WTC11 (cell line): ENCODE results near the gene MAP3K21. TPM values are rescaled to one million over a fixed set of nuclear protein-coding genes. Genes with fewer than 3 reads are reported as not detected.

Experiments used
- ATAC-seq: fragments of 200-7000 bp; cut with Tn5 transposase; 2 replicates; pipeline ENCODE4 v1.10.0; 2021; ENCODE audit warnings: mild to moderate bottlenecking, moderate library complexity
- CTCF ChIA-PET: fragments of 300-600 bp; sonication (Branson Sonifier 250); formaldehyde crosslinking; loops from one replicate; lab custom pipeline; 2021; ENCODE audit warnings: antibody characterized with exemption; lab: Charles Lee
- POLR2A ChIA-PET: fragments of 350-600 bp; sonication (Branson Sonifier 250); formaldehyde crosslinking; loops from one replicate; lab custom pipeline; 2021; ENCODE audit warnings: antibody characterized with exemption; lab: Charles Lee
- DNase-seq: peaks from one replicate; pipeline ENCODE4 v3.0.0; 2021; ENCODE audit warnings: low spot score
- H3K27ac Mint-ChIP-seq: 2 replicates; pipeline ENCODE4 v1.8.0; 2021; ENCODE audit warnings: mixed read lengths
- H3K27me3 Mint-ChIP-seq: 2 replicates; pipeline ENCODE4 v1.8.0; 2021; ENCODE audit warnings: low read depth, mild to moderate bottlenecking, moderate library complexity, mixed read lengths
- H3K36me3 Mint-ChIP-seq: 2 replicates; pipeline ENCODE4 v1.8.0; 2021; ENCODE audit warnings: mixed read lengths
- H3K4me1 Mint-ChIP-seq: 2 replicates; pipeline ENCODE4 v1.8.0; 2022; ENCODE audit warnings: mixed read lengths
- H3K4me3 Mint-ChIP-seq: 2 replicates; pipeline ENCODE4 v1.8.0; 2021; ENCODE audit warnings: mild to moderate bottlenecking, moderate library complexity, mixed read lengths
- H3K9me3 Mint-ChIP-seq: 2 replicates; pipeline ENCODE4 v1.8.0; 2021; ENCODE audit warnings: mixed read lengths
- GABPB1 ChIP-seq: sonication (generic); formaldehyde crosslinking; IDR thresholded peaks from 2 replicates; pipeline ENCODE4 v1.8.1; 2023; ENCODE audit warnings: mild to moderate bottlenecking, missing genetic modification reagents
- GTF2I ChIP-seq: fragments of 250-450 bp; sonication (Bioruptor Pico); conservative IDR thresholded peaks from 2 replicates; pipeline ENCODE4 v1.4.0; 2021; ENCODE audit warnings: mild to moderate bottlenecking
- HMGXB4 ChIP-seq: sonication (generic); formaldehyde crosslinking; IDR thresholded peaks from 2 replicates; pipeline ENCODE4 v1.8.1; 2023; ENCODE audit warnings: mild to moderate bottlenecking, moderate library complexity, missing genetic modification reagents
- JUN ChIP-seq: sonication (generic); formaldehyde crosslinking; IDR thresholded peaks from 2 replicates; pipeline ENCODE4 v1.8.0; 2023; ENCODE audit warnings: mild to moderate bottlenecking, missing genetic modification reagents
- KAT7 ChIP-seq: sonication (generic); formaldehyde crosslinking; IDR thresholded peaks from 2 replicates; pipeline ENCODE4 v1.8.1; 2023; ENCODE audit warnings: missing genetic modification reagents, mild to moderate bottlenecking, borderline replicate concordance
- NFATC4 ChIP-seq: fragments of 250-450 bp; sonication (Bioruptor Pico); IDR thresholded peaks from 2 replicates; pipeline ENCODE4 v1.9.0; 2021; ENCODE audit warnings: mild to moderate bottlenecking
- NFYB ChIP-seq: sonication (generic); formaldehyde crosslinking; conservative IDR thresholded peaks from 2 replicates; pipeline ENCODE4 v1.8.0; 2022; ENCODE audit warnings: low read depth, missing genetic modification reagents
- NR1H2 ChIP-seq: sonication (generic); formaldehyde crosslinking; IDR thresholded peaks from 2 replicates; pipeline ENCODE4 v1.9.0; 2021; ENCODE audit warnings: mild to moderate bottlenecking, moderate library complexity, missing genetic modification reagents
- ZBTB21 ChIP-seq: sonication (generic); formaldehyde crosslinking; IDR thresholded peaks from 2 replicates; pipeline ENCODE4 v1.8.1; 2023; ENCODE audit warnings: mild to moderate bottlenecking, missing genetic modification reagents, borderline replicate concordance
- ZMAT4 ChIP-seq: fragments of 250-450 bp; sonication (Bioruptor Pico); IDR thresholded peaks from 2 replicates; pipeline ENCODE4 v1.9.0; 2021; ENCODE audit warnings: mild to moderate bottlenecking
- ZNF232 ChIP-seq: sonication (generic); formaldehyde crosslinking; IDR thresholded peaks from 2 replicates; pipeline ENCODE4 v1.8.0; 2022; ENCODE audit warnings: mild to moderate bottlenecking, missing genetic modification reagents
- ZNF281 ChIP-seq: sonication (generic); formaldehyde crosslinking; IDR thresholded peaks from 2 replicates; pipeline ENCODE4 v1.8.0; 2023; ENCODE audit warnings: mild to moderate bottlenecking, missing genetic modification reagents
- ZNF423 ChIP-seq: fragments of 250-450 bp; sonication (Bioruptor Pico); IDR thresholded peaks from 2 replicates; pipeline ENCODE4 v2.1.2; 2022; ENCODE audit warnings: mild to moderate bottlenecking, moderate library complexity
- total RNA-seq: library from RNA; stranded (reverse); gene quantifications from 3 replicates; pipeline ENCODE4 v1.2.3, GENCODE V29; 2021
- TF ChIP-seq, protein P1 (sequence below): sonication (generic); formaldehyde crosslinking; IDR thresholded peaks from 2 replicates; pipeline ENCODE4 v1.8.0; 2023; ENCODE audit warnings: missing genetic modification reagents
- TF ChIP-seq, protein P2 (sequence below): sonication (generic); formaldehyde crosslinking; IDR thresholded peaks from 2 replicates; pipeline ENCODE4 v1.8.1; 2023; ENCODE audit warnings: mild to moderate bottlenecking, missing genetic modification reagents, moderate library complexity
- TF ChIP-seq, protein P3 (sequence below): sonication (generic); formaldehyde crosslinking; IDR thresholded peaks from 2 replicates; pipeline ENCODE4 v1.8.1; 2023; ENCODE audit warnings: mild to moderate bottlenecking, missing genetic modification reagents, moderate library complexity

MAP3K21 gene
- total RNA-seq, 1 experiment from 2014 or later, result 24.0 TPM

DNA sequence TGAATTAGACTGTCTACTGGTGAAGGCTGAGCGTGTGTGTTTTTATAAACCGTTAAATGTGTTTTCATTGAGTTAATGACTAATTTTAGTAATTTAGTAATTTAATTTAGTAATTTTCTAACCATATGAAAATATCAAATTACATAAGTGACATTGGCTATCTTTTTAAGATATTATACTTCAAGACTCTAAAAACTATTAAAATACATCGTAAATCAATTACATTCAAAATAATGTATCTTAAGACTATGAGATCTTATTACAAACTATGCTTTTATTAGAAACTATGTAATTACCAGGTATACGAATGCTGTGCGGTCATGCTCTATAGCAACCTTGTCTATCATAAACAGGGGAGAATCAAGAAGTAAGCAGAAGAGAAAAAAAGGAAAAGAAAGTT lies 21.6 kb downstream of the MAP3K21 start:
- DNase-seq (no peak), ATAC-seq (no peak)
- H3K27me3 Mint-ChIP-seq, result no peaks in the 10 kb centered on the region
- peaks cover 23% of the 10 kb centered on the region for H3K4me1 Mint-ChIP-seq
- ChIA-PET CTCF (no interaction called here), POLR2A (no interaction called here)
- no peak overlapping the region for H3K27ac Mint-ChIP-seq
- peaks cover 16% of the 10 kb centered on the region for H3K9me3 Mint-ChIP-seq
- no peak for TF ChIP-seq ZNF281 (CRISPR knock-in tag)
- no peak for TF ChIP-seq GABPB1 (CRISPR knock-in tag)
- TF ChIP-seq JUN (CRISPR knock-in tag), result no peak
- TF ChIP-seq KAT7 (CRISPR knock-in tag), result no peak
- TF ChIP-seq, protein P1, sequence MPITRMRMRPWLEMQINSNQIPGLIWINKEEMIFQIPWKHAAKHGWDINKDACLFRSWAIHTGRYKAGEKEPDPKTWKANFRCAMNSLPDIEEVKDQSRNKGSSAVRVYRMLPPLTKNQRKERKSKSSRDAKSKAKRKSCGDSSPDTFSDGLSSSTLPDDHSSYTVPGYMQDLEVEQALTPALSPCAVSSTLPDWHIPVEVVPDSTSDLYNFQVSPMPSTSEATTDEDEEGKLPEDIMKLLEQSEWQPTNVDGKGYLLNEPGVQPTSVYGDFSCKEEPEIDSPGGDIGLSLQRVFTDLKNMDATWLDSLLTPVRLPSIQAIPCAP (CRISPR knock-in tag), result no peak
- no peak for TF ChIP-seq NFYB (CRISPR knock-in tag)
- TF ChIP-seq NFATC4, result no peak
- TF ChIP-seq, all 79 proteins: peak for 0
- Mint-ChIP-seq H3K4me3 (no peak overlapping the region), H3K36me3 (peaks cover 36% of the 10 kb centered on the region)

GRCh38 chr1:233354983-233355382 lies 27.5 kb downstream of the MAP3K21 start:
- Mint-ChIP-seq H3K4me3 (no peak overlapping the region), H3K36me3 (peaks cover 31% of the 10 kb centered on the region), H3K9me3 (no peaks in the 10 kb centered on the region), H3K27ac (no peak overlapping the region), H3K27me3 (no peaks in the 10 kb centered on the region), H3K4me1 (peaks cover 18% of the 10 kb centered on the region)
- CTCF ChIA-PET, result no interaction called here
- POLR2A ChIA-PET, result no interaction called here
- DNase-seq (no peak), ATAC-seq (no peak)
- TF ChIP-seq, protein P2, sequence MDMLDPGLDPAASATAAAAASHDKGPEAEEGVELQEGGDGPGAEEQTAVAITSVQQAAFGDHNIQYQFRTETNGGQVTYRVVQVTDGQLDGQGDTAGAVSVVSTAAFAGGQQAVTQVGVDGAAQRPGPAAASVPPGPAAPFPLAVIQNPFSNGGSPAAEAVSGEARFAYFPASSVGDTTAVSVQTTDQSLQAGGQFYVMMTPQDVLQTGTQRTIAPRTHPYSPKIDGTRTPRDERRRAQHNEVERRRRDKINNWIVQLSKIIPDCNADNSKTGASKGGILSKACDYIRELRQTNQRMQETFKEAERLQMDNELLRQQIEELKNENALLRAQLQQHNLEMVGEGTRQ (CRISPR knock-in tag), result no peak
- TF ChIP-seq ZBTB21 (CRISPR knock-in tag), result no peak
- no peak for TF ChIP-seq ZNF423
- TF ChIP-seq HMGXB4 (CRISPR knock-in tag), result no peak
- no peak for TF ChIP-seq NFATC4
- TF ChIP-seq GTF2I (CRISPR knock-in tag), result no peak
- no peak for TF ChIP-seq ZNF232 (CRISPR knock-in tag)
- TF ChIP-seq NR1H2, result no peak
- TF ChIP-seq ZMAT4 (CRISPR knock-in tag), result no peak
- TF ChIP-seq, protein P3, sequence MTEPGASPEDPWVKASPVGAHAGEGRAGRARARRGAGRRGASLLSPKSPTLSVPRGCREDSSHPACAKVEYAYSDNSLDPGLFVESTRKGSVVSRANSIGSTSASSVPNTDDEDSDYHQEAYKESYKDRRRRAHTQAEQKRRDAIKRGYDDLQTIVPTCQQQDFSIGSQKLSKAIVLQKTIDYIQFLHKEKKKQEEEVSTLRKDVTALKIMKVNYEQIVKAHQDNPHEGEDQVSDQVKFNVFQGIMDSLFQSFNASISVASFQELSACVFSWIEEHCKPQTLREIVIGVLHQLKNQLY (CRISPR knock-in tag), result no peak
